ENCODE measurements around the gene PGRMC1. TPM values are rescaled to one million over a fixed set of nuclear protein-coding genes. Genes with fewer than 3 reads are reported as not detected.

Gene PGRMC1
- total and polyA plus RNA-seq, 9 of the 15 experiments (the other 6 are each of a cell fraction or from before 2014, with no cell fraction given), result 27.4 to 115 (median 90.3) TPM

GRCh38 chrX:119189115-119189514, 47.0 kb upstream of the PGRMC1 start:
- H3K4me2 ChIP-seq (ENCODE audit: insufficient read depth, low read length), result no peak overlapping the region
- H3K9me3 ChIP-seq (replicated peaks; ENCODE audit: control insufficient read depth, insufficient read depth, low read depth, low read length), result no peaks in the 10 kb centered on the region
- no peaks in the 10 kb centered on the region for H4K20me1 ChIP-seq (replicated peaks; ENCODE audit: control insufficient read depth, insufficient read depth, low read length)
- no peaks in the 10 kb centered on the region for H3K9me1 ChIP-seq (ENCODE audit: control insufficient read depth, insufficient read depth, low read length)
- ChIA-PET CTCF (ENCODE audit: low intra/inter-chr PET ratio) (no interaction called here), POLR2A (interaction anchor here (0.5 to 1.6 kb wide), 3 partner anchors 16 to 350 kb away, joined by 3 to 4 read pairs (median 4); no protein-coding TSS in a partner anchor)
- peaks cover 0 to 3% of the 10 kb centered on the region in 2 experiments; a peak in 2 of 5 replicates for H3K4me1 ChIP-seq (replicated peaks in 1 of 2; ENCODE audit: control insufficient read depth in 2 of 2, insufficient read depth in 2 of 2, low read length in 2 of 2)
- H2AFZ ChIP-seq (ENCODE audit: low read depth, low read length), result no peak overlapping the region
- no peaks in the 10 kb centered on the region for H3K79me2 ChIP-seq (ENCODE audit: control insufficient read depth, insufficient read depth, low read length)
- no peak overlapping the region for H3K27ac ChIP-seq (ENCODE audit: extremely low read depth, low read depth, low read length)
- no peak for TF ChIP-seq CBFA2T2 (conservative IDR thresholded peaks at IDR 0.05)
- TF ChIP-seq CTCF (IDR thresholded peaks at IDR 0.05 in 2 of 3, conservative IDR thresholded peaks at IDR 0.05 in 1 of 3; ENCODE audit: insufficient read depth in 2 of 3, low read depth in 1 of 3, low read length in 3 of 3), result no peak
- TF ChIP-seq CHD2 (IDR thresholded peaks at IDR 0.05; ENCODE audit: low read depth, low read length), result no peak
- TF ChIP-seq PBX2 (CRISPR knock-in tag; IDR thresholded peaks at IDR 0.05; ENCODE audit: low read depth), result no peak
- TF ChIP-seq PBX2 (tag; conservative IDR thresholded peaks at IDR 0.05; ENCODE audit: low read depth), result no peak
- TF ChIP-seq, protein P1, sequence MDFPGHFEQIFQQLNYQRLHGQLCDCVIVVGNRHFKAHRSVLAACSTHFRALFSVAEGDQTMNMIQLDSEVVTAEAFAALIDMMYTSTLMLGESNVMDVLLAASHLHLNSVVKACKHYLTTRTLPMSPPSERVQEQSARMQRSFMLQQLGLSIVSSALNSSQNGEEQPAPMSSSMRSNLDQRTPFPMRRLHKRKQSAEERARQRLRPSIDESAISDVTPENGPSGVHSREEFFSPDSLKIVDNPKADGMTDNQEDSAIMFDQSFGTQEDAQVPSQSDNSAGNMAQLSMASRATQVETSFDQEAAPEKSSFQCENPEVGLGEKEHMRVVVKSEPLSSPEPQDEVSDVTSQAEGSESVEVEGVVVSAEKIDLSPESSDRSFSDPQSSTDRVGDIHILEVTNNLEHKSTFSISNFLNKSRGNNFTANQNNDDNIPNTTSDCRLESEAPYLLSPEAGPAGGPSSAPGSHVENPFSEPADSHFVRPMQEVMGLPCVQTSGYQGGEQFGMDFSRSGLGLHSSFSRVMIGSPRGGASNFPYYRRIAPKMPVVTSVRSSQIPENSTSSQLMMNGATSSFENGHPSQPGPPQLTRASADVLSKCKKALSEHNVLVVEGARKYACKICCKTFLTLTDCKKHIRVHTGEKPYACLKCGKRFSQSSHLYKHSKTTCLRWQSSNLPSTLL (IDR thresholded peaks at IDR 0.05), result no peak
- peaks cover 0 to 8% of the 10 kb centered on the region in 2 experiments; a peak in 2 of 5 replicates for H3K27me3 ChIP-seq (ENCODE audit: control insufficient read depth in 2 of 2, insufficient read depth in 2 of 2, low read length in 2 of 2)
- intact Hi-C loops (cut with micrococcal nuclease), result no loop called here
- BruUV-seq (replicated peaks), result no TSS peak
- H3K4me3 ChIP-seq, result no peak overlapping the region
- peak; percentile 59; the same call in 2 of the 3 replicates for ATAC-seq
- DNase-seq (ENCODE audit: extremely low read depth in 1 of 4, low spot score in 3 of 4), result peak in 1 of 4 experiments; percentile 6
- no peak overlapping the region for H3K9ac ChIP-seq (ENCODE audit: insufficient read depth in 1 of 2, low read depth in 2 of 2, low read length in 2 of 2)
- no peak for FAIRE-seq
- H3K36me3 ChIP-seq (ENCODE audit: control insufficient read depth, insufficient read depth, low read length), result no peaks in the 10 kb centered on the region
- in situ Hi-C loops (cut with MboI), result no loop called here
- 15% methylated on average over 3 of the region's 3 CpGs for WGBS (ENCODE audit: insufficient coverage, low coverage, missing lambda C conversion rate)

Data from K562 (cell line).